Cerebellar nuclear complex (tissue), 1 donor: Measurements from ENCODE around the gene MAZ.
"Not testable (repeated sequence)": the region's sequence is repeated elsewhere in the genome, so short reads cannot be mapped to it uniquely, and the experiment has no call there.

Experiments used
- DNase-seq, 2 experiments: peaks; one replicate each; lab custom pipeline; 2025; lab: John Stamatoyannopoulos, UW

The MAZ gene

GRCh38 chr16:29825145-29826044 is 19.1 kb downstream of the MAZ start:
- peak; percentile 82 to 95 for DNase-seq

GRCh38 chr16:29826342-29826695 is 20.0 kb downstream of the MAZ start:
- no peak for DNase-seq

- no peak for DNase-seq
Measured at GRCh38 chr16:29830774-29831173, 24.4 kb downstream of the MAZ start.

GRCh38 chr16:29831490-29831889 is 25.2 kb downstream of the MAZ start:
- peak; percentile 42 to 77 for DNase-seq

DNA sequence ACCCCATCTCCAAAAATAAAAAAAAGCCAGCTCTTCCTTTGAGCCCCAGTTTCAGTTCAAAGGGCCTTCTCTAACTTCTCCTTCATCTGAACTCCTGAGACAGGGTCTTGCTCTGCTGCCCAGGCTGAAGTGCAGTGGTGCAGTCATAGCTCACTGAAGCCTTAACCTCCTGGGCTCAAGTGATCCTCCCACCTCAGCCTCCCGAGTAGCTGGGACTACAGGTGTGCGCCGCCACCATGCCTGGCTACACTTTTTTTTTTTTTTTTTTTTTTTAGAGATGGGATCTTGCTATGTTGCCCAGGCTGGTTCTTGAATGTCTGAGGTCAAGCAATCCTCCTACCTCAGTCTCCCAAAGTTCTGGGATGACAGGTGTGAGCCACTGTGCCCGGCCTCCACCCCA is 26.9 kb downstream of the MAZ start:
- DNase-seq: not testable (repeated sequence)

GRCh38 chr16:29834079-29834478 is 27.8 kb downstream of the MAZ start:
- no peak for DNase-seq

DNA sequence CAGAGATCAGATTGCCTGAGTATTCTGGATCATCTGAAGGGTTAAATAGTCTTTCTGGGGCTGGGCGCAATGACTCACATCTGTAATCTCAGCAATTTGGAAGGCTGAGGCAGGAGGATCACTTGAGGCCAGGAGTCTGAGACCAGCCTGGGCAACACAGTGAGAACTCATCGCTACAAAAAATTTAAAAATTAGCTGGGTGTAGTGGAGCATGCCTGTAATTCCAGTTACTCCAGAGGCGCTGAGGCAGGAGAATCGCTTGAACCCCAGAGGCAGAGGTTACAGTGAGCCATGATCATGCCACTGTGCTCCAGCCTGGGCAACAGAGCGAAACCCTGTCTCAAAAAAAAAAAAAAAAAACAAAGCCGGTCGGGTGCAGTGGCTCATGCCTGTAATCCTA is 29.6 kb downstream of the MAZ start:
- DNase-seq: no peak

DNA sequence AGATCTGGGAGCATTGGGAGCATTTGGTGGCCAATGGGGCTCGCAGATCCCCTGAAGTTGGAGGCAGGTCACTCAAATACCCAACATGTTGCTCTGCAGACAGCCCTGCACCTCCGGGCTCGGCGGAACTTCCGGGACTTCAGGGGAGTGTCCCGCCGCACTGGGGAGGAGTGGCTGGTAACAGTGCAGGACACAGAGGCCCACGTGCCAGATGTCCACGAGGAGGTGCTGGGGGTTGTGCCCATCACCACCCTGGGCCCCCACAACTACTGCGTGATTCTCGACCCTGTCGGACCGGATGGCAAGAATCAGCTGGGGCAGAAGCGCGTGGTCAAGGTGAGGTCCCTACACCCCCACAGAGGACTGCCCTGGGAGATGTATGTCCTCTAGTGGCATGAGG is 30.3 kb downstream of the MAZ start:
- no peak for DNase-seq

- DNase-seq: no peak
Measured at GRCh38 chr16:29837841-29838240, 31.5 kb downstream of the MAZ start.

DNA sequence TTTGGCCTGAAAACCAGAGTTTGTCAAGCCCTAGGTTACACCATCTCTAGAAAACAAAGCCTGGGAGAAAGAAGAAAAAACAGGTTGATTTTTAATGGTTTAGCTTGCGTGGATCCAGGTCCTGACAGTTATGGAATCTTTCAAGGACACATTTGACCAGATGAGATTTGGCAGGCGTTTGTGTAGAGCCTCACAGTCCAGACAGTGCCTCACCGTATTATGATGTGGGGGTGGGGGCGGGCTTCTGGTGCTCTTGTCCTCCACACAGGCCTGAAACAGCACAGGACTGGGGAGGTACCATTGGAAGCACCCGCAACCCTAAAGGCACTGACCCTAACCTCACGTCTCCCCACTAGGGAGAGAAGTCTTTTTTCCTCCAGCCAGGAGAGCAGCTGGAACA is 33.5 kb downstream of the MAZ start:
- no peak for DNase-seq

GRCh38 chr16:29840240-29840639 is 33.9 kb downstream of the MAZ start:
- no peak for DNase-seq

DNA sequence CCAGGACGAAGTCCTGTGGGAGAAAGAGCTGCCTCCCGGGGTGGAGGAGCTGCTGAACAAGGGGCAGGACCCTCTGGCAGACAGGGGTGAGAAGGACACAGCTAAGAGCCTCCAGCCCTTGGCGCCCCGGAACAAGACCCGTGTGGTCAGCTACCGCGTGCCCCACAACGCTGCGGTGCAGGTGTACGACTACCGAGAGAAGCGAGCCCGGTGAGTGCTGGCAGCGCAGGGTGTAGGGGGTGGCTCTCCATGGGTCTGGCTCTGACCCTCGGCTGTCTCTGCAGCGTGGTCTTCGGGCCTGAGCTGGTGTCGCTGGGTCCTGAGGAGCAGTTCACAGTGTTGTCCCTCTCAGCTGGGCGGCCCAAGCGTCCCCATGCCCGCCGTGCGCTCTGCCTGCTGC is 35.3 kb downstream of the MAZ start:
- no peak for DNase-seq

DNA sequence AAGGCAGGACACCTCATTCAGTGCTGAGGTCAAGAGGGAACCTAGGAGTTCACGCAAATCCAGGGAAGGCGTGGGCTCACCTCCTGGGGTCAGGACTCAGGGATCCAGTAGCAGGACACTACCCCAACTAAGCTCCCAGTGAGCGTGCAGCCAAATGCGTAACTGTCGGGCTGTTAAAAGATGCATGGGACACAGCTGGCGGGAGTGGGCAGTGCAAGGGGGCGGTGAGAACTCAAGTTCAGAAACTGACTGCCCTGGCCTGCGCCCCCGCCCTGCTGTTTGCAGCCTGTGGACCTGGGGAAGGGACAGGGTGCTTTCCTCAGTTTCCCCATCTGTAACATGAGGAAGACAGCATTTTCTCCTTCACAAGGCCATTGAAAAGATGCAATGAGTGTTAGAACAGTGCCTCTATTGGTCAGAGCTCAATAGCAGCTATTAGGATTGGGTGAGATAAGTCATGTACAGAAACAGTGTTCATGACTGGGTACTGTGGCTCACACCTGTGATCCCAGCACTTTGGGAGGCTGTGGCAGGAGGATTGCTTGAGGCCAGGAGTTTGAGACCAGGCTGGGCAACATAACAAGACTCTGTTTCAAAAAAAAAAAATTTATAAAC is 36.5 kb downstream of the MAZ start:
- no peak for DNase-seq

- DNase-seq: no peak
Measured at GRCh38 chr16:29843931-29844330, 37.6 kb downstream of the MAZ start.

DNA sequence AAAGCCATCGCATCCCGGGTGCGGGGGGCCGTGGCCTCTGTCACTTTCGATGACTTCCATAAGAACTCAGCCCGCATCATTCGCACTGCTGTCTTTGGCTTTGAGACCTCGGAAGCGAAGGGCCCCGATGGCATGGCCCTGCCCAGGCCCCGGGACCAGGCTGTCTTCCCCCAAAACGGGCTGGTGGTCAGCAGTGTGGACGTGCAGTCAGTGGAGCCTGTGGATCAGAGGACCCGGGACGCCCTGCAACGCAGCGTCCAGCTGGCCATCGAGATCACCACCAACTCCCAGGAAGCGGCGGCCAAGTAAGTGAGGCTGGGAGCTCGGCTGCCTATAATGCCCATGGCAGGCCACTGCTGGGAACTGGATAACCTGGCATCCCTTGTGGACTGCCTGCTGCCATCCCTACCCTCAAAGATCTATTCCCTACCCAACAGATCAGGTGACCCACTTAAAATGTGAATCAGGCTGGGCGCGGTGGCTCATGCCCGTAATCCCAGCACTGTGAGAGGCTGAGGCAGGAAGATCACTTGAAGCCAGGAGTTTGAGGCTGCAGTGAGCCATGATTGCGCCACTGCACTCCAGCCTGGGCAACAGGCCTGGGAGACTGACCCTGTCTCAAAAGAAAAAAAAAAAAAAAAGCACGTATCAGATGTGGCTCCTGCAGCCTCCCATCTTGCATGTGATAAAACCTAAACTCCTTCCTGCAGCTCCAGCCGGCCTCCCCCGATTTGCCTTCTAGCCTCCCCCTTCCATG is 38.4 kb downstream of the MAZ start:
- peak in 1 of 2 experiments; percentile 21 for DNase-seq

DNA sequence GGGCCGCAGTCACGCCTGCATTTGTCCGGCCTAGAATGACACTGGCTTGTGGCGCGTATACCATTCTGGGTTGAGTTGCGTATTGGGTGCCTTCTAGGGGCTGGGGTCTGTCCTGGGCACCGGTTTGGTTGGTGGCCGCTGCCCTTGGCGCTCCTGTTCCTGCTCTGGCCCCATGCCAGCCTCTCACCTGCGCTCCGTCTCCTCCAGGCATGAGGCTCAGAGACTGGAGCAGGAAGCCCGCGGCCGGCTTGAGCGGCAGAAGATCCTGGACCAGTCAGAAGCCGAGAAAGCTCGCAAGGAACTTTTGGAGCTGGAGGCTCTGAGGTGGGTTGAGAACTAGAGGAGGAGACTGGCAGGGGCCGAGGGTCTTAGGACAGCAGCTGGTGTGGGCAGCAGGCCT is 39.3 kb downstream of the MAZ start:
- no peak for DNase-seq

GRCh38 chr16:29848420-29849297 is 42.3 kb downstream of the MAZ start:
- no peak for DNase-seq

DNA sequence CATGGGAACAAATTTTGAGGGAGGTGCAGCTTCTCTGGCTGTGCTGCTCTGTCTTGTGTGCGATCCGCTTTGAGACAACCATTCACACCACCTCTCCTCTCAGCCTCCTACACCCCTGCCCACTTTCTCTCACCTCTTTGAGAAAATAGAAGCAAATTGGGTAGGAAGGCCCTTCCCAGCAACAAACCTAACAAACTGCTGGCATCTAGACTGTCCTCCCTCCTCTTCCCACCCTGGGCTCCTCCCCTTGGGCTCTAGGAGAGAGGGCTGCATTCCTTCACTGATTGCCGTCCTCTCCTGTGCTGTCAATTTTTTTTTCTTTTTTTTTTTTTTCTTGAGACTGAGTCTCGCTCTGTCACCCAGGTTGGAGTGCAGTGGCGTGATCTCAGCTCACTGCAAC is 43.2 kb downstream of the MAZ start:
- DNase-seq: no peak

DNA sequence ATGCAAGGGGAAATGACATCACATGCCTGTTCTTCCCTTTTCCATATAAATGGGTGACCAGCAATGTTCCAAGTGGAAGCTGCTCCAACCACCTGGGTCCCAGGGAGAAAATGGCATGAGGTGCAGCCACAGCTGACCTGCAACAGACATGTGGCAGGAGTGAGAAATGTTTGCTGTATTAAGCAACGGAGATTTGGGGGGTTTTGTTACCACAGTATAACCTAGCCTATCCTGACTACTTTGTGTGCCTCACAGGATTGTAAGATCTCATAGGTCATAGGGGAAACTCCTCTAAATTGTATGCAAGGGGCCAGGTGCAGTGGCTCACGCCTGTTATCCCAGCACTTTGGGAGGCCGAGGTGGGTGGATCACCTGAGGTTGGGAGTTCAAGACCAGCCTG is 44.7 kb downstream of the MAZ start:
- no peak for DNase-seq

GRCh38 chr16:29852654-29853053 is 46.3 kb downstream of the MAZ start:
- peak; percentile 31 to 69 for DNase-seq

DNA sequence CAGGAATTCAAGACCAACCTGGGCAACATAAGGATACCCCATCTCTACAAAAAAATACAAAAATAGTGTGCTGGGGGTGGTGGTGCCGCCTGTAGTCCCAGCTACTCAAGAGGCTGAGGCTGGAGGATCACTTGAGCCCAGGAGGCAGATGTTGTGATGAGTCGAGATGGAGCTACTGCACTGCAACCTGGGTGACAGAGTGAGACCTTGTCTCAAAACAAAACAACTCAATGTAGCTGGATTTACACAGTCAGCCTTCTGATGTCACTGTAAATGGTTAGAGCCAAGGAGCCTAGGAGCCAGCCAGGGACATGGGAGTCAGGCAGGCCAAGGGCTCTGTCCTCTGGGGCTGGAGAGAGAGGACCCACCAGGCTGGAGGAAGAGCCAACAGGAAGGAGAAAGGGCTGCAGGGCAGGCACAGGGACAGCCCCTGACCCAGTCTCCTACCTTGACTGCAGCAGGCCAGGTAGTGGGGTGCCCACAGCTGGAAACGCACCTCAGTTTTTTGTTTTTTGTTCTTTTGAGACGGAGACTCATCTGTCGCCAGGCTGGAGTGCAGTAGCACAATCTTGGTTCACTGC is 48.3 kb downstream of the MAZ start:
- DNase-seq: no peak
